H1 (cell line): ENCODE measurements around the gene HYAL4.

Experiments used
- CTCF ChIP-seq, 3 experiments: IDR thresholded peaks; 1 replicate in 2 of 3; 2 replicates in 1 of 3; pipeline versions ENCODE4 v1.5.1 to v1.6.1; 2011; ENCODE audit warnings: low read length in 3 of 3, mild to moderate bottlenecking in 3 of 3, inconsistent platforms in 2 of 3, low read depth in 1 of 3, moderate library complexity in 1 of 3; ENCODE audit not compliant: insufficient read depth in 1 of 3; ENCODE audit errors: control extremely low read depth in 1 of 3
- EP300 ChIP-seq, 2 experiments: IDR thresholded peaks; 1 replicate in 1 of 2; 2 replicates in 1 of 2; pipeline ENCODE4 v1.6.1; 2011 to 2012; ENCODE audit warnings: low read depth in 2 of 2, low read length in 2 of 2, mild to moderate bottlenecking in 2 of 2, borderline replicate concordance in 1 of 2, inconsistent platforms in 1 of 2, moderate library complexity in 1 of 2
- GABPA ChIP-seq: IDR thresholded peaks from 2 replicates; pipeline ENCODE4 v1.6.1; 2011; ENCODE audit warnings: mild to moderate bottlenecking, low read length, moderate library complexity, borderline replicate concordance; ENCODE audit not compliant: insufficient read depth
- RAD21 ChIP-seq, 2 experiments: IDR thresholded peaks in 1 of 2; conservative IDR thresholded peaks in 1 of 2; 2 replicates each; pipeline ENCODE4 v1.6.1; 2011; ENCODE audit warnings: low read depth in 2 of 2, low read length in 2 of 2, improper control_type of control experiment in 1 of 2, inconsistent platforms in 1 of 2, mild to moderate bottlenecking in 1 of 2, moderate library complexity in 1 of 2

DNA sequence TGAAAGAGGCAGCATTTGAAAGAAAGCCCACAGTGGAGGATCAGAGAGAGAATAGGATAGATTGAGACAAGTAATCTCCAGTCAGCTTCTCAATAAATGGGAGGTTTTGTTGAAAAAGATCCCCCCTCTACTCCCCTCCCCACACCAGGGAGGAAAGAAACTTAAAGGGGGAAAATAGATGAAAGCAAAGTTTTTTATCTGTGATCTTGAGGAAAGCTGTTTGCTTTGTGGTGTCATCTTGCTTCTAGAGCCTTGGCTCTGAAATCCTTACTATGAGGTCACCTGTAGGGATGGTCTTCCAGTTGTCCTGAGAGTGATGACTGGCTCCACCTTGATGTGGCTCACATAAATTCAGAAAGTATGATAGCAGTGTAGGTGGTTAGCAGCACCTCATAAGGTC is 80.0 kb downstream of the HYAL4 start, which contains the start of gene SPAM1:
- TF ChIP-seq GABPA (no peak), RAD21 (IDR thresholded peaks at IDR 0.05 in 1 of 2, conservative IDR thresholded peaks at IDR 0.05 in 1 of 2; ENCODE audit: low read depth in 2 of 2, low read length in 2 of 2) (no peak), CTCF (IDR thresholded peaks at IDR 0.05; ENCODE audit: control extremely low read depth in 1 of 3, insufficient read depth in 1 of 3, low read depth in 1 of 3, low read length in 3 of 3) (no peak), EP300 (IDR thresholded peaks at IDR 0.05; ENCODE audit: borderline replicate concordance in 1 of 2, low read depth in 2 of 2, low read length in 2 of 2) (no peak)
